ENCODE data around the gene HES4. TPM values are rescaled to one million over a fixed set of nuclear protein-coding genes. Genes with fewer than 3 reads are reported as not detected.

HES4 gene
- total RNA-seq, 3 donors from 2014 or later (not counting 1 experiment from before 2014, with no cell fraction given) = 15.4 to 35.5 (median 28.9) TPM

DNA sequence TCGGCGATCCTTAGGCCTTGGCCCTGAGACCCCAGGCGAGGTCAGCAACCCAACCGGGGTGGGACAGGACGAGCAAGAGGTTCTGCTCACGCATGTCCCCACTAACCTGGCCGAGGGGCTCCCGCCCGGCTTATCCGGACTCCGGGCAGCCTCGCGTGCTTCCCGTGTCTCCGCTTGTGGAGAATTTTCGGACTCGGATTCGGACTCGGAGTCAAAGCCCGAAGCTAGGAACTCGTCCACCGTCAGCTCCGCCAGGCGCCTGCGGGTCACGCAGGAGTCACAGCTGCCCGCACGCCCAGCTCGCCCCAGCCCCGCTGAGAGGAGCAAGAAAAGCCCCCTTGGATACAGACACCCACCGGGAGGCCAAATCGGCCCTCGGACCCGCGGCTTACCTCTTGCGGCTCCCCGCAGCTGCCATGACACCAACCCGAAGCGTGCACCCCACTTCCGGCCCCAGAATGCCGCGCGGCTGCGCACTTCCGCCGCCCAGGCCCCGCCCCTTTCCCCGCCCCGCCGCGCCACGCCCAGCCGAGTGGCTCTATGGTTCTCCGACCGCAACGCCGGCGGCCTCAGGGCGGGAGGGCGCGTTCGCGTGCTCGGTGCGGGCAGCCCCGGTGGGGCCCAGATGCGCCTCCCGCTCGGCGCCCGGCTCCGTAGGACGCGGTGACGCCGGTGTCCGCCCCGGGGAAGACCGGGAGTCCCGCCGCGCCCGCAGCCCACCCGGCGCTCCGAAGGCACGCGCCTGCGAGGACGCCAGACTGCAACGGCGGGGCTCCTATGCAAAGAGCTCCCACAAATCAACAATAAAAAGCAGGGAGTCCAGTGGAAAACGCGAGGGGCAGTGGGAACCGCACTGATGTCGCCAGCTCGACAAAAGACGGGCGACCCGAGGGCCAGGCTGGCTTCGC lies 40.8 kb downstream of the HES4 start, which contains the start of gene NOC2L:
TSS of gene NOC2L (minus strand) at position 434 of the 908 bp plus-strand sequence. CDS start at position 418, 16 bp downstream.
- Histone ChIP-seq H3K9me3 (ENCODE audit: control insufficient read depth, insufficient read depth, low read length) (no peaks in the 10 kb centered on the region), H3K27me3 (ENCODE audit: control insufficient read depth, insufficient read depth, low read length) (no peaks in the 10 kb centered on the region), H3K4me1 (ENCODE audit: control insufficient read depth, insufficient read depth, low read length) (peaks cover 43% of the 10 kb centered on the region), H3K4me3 (ENCODE audit: low read length) (peak within 1 kb of the TSS; percentile 93), H3K27ac (ENCODE audit: low read length) (peak within 1 kb of the TSS; percentile 58), H3K36me3 (ENCODE audit: control insufficient read depth, insufficient read depth, low read length) (peaks cover 27% of the 10 kb centered on the region)
- peak; percentile 91 to 94 (median 92) for ATAC-seq
- peak; percentile 94 for DNase-seq
- Mint-ChIP-seq H3K9me3 (no peaks in the 10 kb centered on the region), H3K36me3 (peaks cover 6% of the 10 kb centered on the region), H3K27me3 (ENCODE audit: low read depth in 2 of 2) (no peaks in the 10 kb centered on the region), H3K27ac (peak within 1 kb of the TSS; percentile 73 to 76), H3K4me1 (peaks cover 23 to 30% of the 10 kb centered on the region in 2 donors), H3K4me3 (peak within 1 kb of the TSS; percentile 94)
- intact Hi-C loops (cut with micrococcal nuclease) = no loop called here
- TF ChIP-seq, protein P1, sequence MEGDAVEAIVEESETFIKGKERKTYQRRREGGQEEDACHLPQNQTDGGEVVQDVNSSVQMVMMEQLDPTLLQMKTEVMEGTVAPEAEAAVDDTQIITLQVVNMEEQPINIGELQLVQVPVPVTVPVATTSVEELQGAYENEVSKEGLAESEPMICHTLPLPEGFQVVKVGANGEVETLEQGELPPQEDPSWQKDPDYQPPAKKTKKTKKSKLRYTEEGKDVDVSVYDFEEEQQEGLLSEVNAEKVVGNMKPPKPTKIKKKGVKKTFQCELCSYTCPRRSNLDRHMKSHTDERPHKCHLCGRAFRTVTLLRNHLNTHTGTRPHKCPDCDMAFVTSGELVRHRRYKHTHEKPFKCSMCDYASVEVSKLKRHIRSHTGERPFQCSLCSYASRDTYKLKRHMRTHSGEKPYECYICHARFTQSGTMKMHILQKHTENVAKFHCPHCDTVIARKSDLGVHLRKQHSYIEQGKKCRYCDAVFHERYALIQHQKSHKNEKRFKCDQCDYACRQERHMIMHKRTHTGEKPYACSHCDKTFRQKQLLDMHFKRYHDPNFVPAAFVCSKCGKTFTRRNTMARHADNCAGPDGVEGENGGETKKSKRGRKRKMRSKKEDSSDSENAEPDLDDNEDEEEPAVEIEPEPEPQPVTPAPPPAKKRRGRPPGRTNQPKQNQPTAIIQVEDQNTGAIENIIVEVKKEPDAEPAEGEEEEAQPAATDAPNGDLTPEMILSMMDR (IDR thresholded peaks at IDR 0.05) = no peak
- WGBS (ENCODE audit: insufficient coverage) = 7% methylated on average over 101 of the region's 101 CpGs

DNA sequence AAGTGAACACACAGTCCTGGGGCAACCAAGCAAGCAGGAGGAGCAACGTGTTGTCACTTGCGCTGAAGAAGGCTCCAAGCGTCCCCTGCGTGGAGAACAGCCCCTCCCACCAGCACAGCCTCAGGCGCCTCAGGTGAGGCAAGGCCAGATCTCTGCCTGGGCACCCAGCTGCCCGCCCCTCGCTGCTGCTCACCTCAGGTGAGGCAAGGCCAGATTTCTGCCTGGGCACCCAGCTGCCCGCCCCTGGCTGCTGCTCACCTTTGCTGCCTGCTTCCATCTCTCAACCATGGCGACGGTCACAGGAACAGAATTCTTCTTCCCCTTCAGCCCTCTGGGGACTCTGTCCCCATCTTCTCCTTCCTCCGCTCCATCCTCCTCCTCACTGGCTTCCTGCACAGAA lies 43.3 kb downstream of the HES4 start:
- H3K9me3 ChIP-seq (ENCODE audit: control insufficient read depth, insufficient read depth, low read length) = no peaks in the 10 kb centered on the region
- no peak overlapping the region for H3K4me3 ChIP-seq (ENCODE audit: low read length)
- 95% methylated on average over 11 of the region's 11 CpGs for WGBS (ENCODE audit: insufficient coverage)
- DNase-seq (no peak), ATAC-seq (no peak)
- H3K27ac ChIP-seq (ENCODE audit: low read length) = no peak overlapping the region
- no peaks in the 10 kb centered on the region for H3K9me3 Mint-ChIP-seq
- TF ChIP-seq, protein P1 (IDR thresholded peaks at IDR 0.05) = no peak
- no peak overlapping the region for H3K27ac Mint-ChIP-seq
- peaks cover 23 to 31% of the 10 kb centered on the region in 2 donors for H3K4me1 Mint-ChIP-seq
- intact Hi-C loops (cut with micrococcal nuclease) = no loop called here
- no peaks in the 10 kb centered on the region for H3K27me3 Mint-ChIP-seq (ENCODE audit: low read depth in 2 of 2)
- H3K27me3 ChIP-seq (ENCODE audit: control insufficient read depth, insufficient read depth, low read length) = no peaks in the 10 kb centered on the region
- H3K4me1 ChIP-seq (ENCODE audit: control insufficient read depth, insufficient read depth, low read length) = peaks cover 38% of the 10 kb centered on the region
- H3K36me3 ChIP-seq (ENCODE audit: control insufficient read depth, insufficient read depth, low read length) = peaks cover 49% of the 10 kb centered on the region
- peaks cover 6% of the 10 kb centered on the region for H3K36me3 Mint-ChIP-seq
- H3K4me3 Mint-ChIP-seq = no peak overlapping the region

DNA sequence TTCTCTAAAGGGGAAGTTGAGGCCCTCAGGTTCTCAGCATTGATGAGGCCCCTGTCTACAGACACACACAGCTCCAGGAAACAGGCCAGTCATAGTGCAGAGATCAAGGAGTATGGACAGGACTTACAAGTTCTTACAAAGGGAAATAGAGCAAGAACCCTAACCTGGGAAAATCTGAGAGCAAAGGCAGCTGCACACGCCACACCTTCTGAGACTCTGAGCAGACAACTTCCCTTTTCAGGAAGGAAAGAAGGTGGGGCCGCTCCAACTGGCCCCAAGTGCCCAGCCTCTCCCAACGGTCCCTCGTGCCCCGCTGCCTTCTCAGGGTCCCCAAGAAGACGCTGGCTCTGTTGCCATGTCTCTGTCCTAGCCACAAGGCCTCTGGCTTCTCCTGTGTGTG lies 44.4 kb downstream of the HES4 start:
- Mint-ChIP-seq H3K27me3 (ENCODE audit: low read depth in 2 of 2) (no peaks in the 10 kb centered on the region), H3K36me3 (peaks cover 6% of the 10 kb centered on the region), H3K4me3 (no peak overlapping the region), H3K27ac (no peak overlapping the region), H3K9me3 (no peaks in the 10 kb centered on the region), H3K4me1 (peaks cover 23 to 36% of the 10 kb centered on the region in 2 donors)
- TF ChIP-seq, protein P1 (IDR thresholded peaks at IDR 0.05) = no peak
- Histone ChIP-seq H3K9me3 (ENCODE audit: control insufficient read depth, insufficient read depth, low read length) (no peaks in the 10 kb centered on the region), H3K4me1 (ENCODE audit: control insufficient read depth, insufficient read depth, low read length) (peaks cover 33% of the 10 kb centered on the region), H3K4me3 (ENCODE audit: low read length) (no peak overlapping the region), H3K27ac (ENCODE audit: low read length) (no peak overlapping the region), H3K36me3 (ENCODE audit: control insufficient read depth, insufficient read depth, low read length) (peaks cover 57% of the 10 kb centered on the region), H3K27me3 (ENCODE audit: control insufficient read depth, insufficient read depth, low read length) (no peaks in the 10 kb centered on the region)
- intact Hi-C loops (cut with micrococcal nuclease) = no loop called here
- DNase-seq = no peak
- 54% methylated on average over 6 of the region's 6 CpGs for WGBS (ENCODE audit: insufficient coverage)
- ATAC-seq = no peak

Data from natural killer cell (primary cell).